Natural killer cell (primary cell): ENCODE data around the gene AQP6. TPM values are rescaled to one million over a fixed set of nuclear protein-coding genes. Genes with fewer than 3 reads are reported as not detected.

Experiments used
- ATAC-seq, 3 donors: fragments of 150-1000 bp in 2 of 3; fragments of 200-7000 bp in 1 of 3; cut with Tn5 transposase; 1 replicate in 1 of 3; 2 replicates in 2 of 3; pipeline ENCODE4 v1.10.0; 2021; ENCODE audit warnings: mild to moderate bottlenecking in 2 of 3, moderate library complexity in 2 of 3
- DNase-seq, 2 donors: peaks; one replicate each; pipeline versions ENCODE4 v3.0.0 to v3.0.0-alpha.2; 2013 to 2021; ENCODE audit warnings: mixed read lengths in 1 of 2
- H3K27ac ChIP-seq: one replicate; pipeline ENCODE4 v1.5.1; 2013; ENCODE audit warnings: mild to moderate bottlenecking, low read length
- H3K27me3 ChIP-seq: one replicate; pipeline ENCODE4 v1.6.1; 2013; ENCODE audit warnings: low read length; ENCODE audit not compliant: control insufficient read depth, insufficient read depth
- H3K36me3 ChIP-seq: one replicate; pipeline ENCODE4 v1.6.1; 2013; ENCODE audit warnings: low read length; ENCODE audit not compliant: control insufficient read depth, insufficient read depth
- H3K4me1 ChIP-seq: one replicate; pipeline ENCODE4 v1.6.1; 2013; ENCODE audit warnings: low read length; ENCODE audit not compliant: control insufficient read depth, insufficient read depth
- H3K4me3 ChIP-seq: one replicate; pipeline ENCODE4 v1.5.1; 2013; ENCODE audit warnings: low read length
- H3K9me3 ChIP-seq: one replicate; pipeline ENCODE4 v1.6.1; 2013; ENCODE audit warnings: low read length; ENCODE audit not compliant: control insufficient read depth, insufficient read depth
- H3K27ac Mint-ChIP-seq, 2 donors: one replicate each; pipeline ENCODE4 v1.8.0; 2022; ENCODE audit warnings: mild to moderate bottlenecking in 2 of 2, mixed read lengths in 2 of 2, moderate library complexity in 1 of 2
- H3K27me3 Mint-ChIP-seq, 2 donors: one replicate each; pipeline ENCODE4 v1.8.0; 2022; ENCODE audit warnings: low read depth in 2 of 2, mixed read lengths in 2 of 2
- H3K36me3 Mint-ChIP-seq: one replicate; pipeline ENCODE4 v1.8.0; 2022; ENCODE audit warnings: mixed read lengths
- H3K4me1 Mint-ChIP-seq, 2 donors: one replicate each; pipeline ENCODE4 v1.8.0; 2022; ENCODE audit warnings: mixed read lengths in 2 of 2
- H3K4me3 Mint-ChIP-seq: one replicate; pipeline ENCODE4 v1.8.0; 2022; ENCODE audit warnings: mild to moderate bottlenecking, moderate library complexity, mixed read lengths
- H3K9me3 Mint-ChIP-seq, 2 donors: one replicate each; pipeline ENCODE4 v1.8.0; 2022; ENCODE audit warnings: mixed read lengths in 2 of 2
- CTCF ChIP-seq: fragments of 200-600 bp; IDR thresholded peaks from one replicate; pipeline ENCODE4 v1.8.0; 2022; ENCODE audit warnings: antibody characterized with exemption
- WGBS: methylation state at CpG from one replicate; pipeline ENCODE4 v1.1.7; 2013; ENCODE audit warnings: missing lambda C conversion rate; ENCODE audit not compliant: insufficient coverage; 5-methylcytosine and 5-hydroxymethylcytosine counted together
- intact Hi-C: fragments of 100-400 bp; cut with micrococcal nuclease; formaldehyde crosslinking; loops from one replicate; pipeline ENCODE4 v1.14.2; 2022
- total RNA-seq, 4 donors: library from RNA; stranded (reverse); fragments of 120-200 nt in 1 of 4; gene quantifications; one replicate each; pipeline versions ENCODE4 v1.2.3 to v1.2.4, GENCODE V29; 2013 to 2022

The AQP6 gene
- total RNA-seq, 3 donors from 2014 or later (not counting 1 experiment from before 2014, with no cell fraction given) = not detected

- no peak for DNase-seq
- peak overlapping the region; percentile 83 for H3K4me3 Mint-ChIP-seq
- H3K9me3 ChIP-seq = no peaks in the 10 kb centered on the region
- intact Hi-C loops = loop anchor here (1.0 to 5.0 kb wide), 2 partner anchors 88 to 104 kb away; no protein-coding TSS in a partner anchor
- no peak for ATAC-seq
- H3K27ac Mint-ChIP-seq = no peak overlapping the region
- H3K4me1 Mint-ChIP-seq = peaks cover 0 to 5% of the 10 kb centered on the region in 2 donors
- WGBS = 37% methylated on average over 15 of the region's 15 CpGs
- no peak for TF ChIP-seq CTCF
- peaks cover 14% of the 10 kb centered on the region for H3K4me1 ChIP-seq
- H3K4me3 ChIP-seq = peak overlapping the region; percentile 26
- peaks cover 8% of the 10 kb centered on the region for H3K27me3 ChIP-seq
- H3K9me3 Mint-ChIP-seq = no peaks in the 10 kb centered on the region
- H3K27ac ChIP-seq = no peak overlapping the region
- no peaks in the 10 kb centered on the region for H3K36me3 Mint-ChIP-seq
- peaks cover 26 to 28% of the 10 kb centered on the region in 2 donors for H3K27me3 Mint-ChIP-seq
- H3K36me3 ChIP-seq = no peaks in the 10 kb centered on the region
These were observed 4.9 kb upstream of the AQP6 start for GRCh38 chr12:49967777-49968250.

GRCh38 chr12:49968471-49968870, 4.3 kb upstream of the AQP6 start:
- no peaks in the 10 kb centered on the region for H3K9me3 Mint-ChIP-seq
- WGBS = 92% methylated on average over 6 of the region's 6 CpGs
- Histone ChIP-seq H3K4me1 (peaks cover 14% of the 10 kb centered on the region), H3K27ac (no peak overlapping the region), H3K4me3 (no peak overlapping the region), H3K36me3 (no peaks in the 10 kb centered on the region), H3K27me3 (peaks cover 4% of the 10 kb centered on the region), H3K9me3 (no peaks in the 10 kb centered on the region)
- peaks cover 0 to 5% of the 10 kb centered on the region in 2 donors for H3K4me1 Mint-ChIP-seq
- no peak overlapping the region for H3K27ac Mint-ChIP-seq
- ATAC-seq (no peak), DNase-seq (no peak)
- TF ChIP-seq CTCF = no peak
- peaks cover 25% of the 10 kb centered on the region in 2 donors for H3K27me3 Mint-ChIP-seq
- intact Hi-C loops = loop anchor here (5.0 kb wide), 1 partner anchor 104 kb away; no protein-coding TSS in a partner anchor
- peak overlapping the region; percentile 13 for H3K4me3 Mint-ChIP-seq
- no peaks in the 10 kb centered on the region for H3K36me3 Mint-ChIP-seq

GRCh38 chr12:49969027-49969426, 3.7 kb upstream of the AQP6 start:
- Histone ChIP-seq H3K9me3 (no peaks in the 10 kb centered on the region), H3K27ac (no peak overlapping the region), H3K27me3 (peaks cover 4% of the 10 kb centered on the region), H3K4me1 (peaks cover 14% of the 10 kb centered on the region), H3K36me3 (no peaks in the 10 kb centered on the region), H3K4me3 (no peak overlapping the region)
- no peak for DNase-seq
- H3K4me3 Mint-ChIP-seq = no peak overlapping the region
- no peak overlapping the region for H3K27ac Mint-ChIP-seq
- intact Hi-C loops = loop anchor here (5.0 kb wide), 1 partner anchor 103 kb away; no protein-coding TSS in a partner anchor
- no peaks in the 10 kb centered on the region for H3K36me3 Mint-ChIP-seq
- ATAC-seq = no peak
- TF ChIP-seq CTCF = no peak
- WGBS = 73% methylated on average over 5 of the region's 5 CpGs
- peaks cover 0 to 5% of the 10 kb centered on the region in 2 donors for H3K4me1 Mint-ChIP-seq
- H3K27me3 Mint-ChIP-seq = peaks cover 19 to 24% of the 10 kb centered on the region in 2 donors
- H3K9me3 Mint-ChIP-seq = no peaks in the 10 kb centered on the region
